GM18508 (cell line): Measurements from ENCODE around the gene ABLIM3.
"Not testable (repeated sequence)": the region's sequence is repeated elsewhere in the genome, so short reads cannot be mapped to it uniquely, and the experiment has no call there.

Experiments
- ATAC-seq: cut with Tn5 transposase; IDR thresholded peaks from one replicate; pipeline ENCODE4 v1.9.1; 2021; ENCODE audit warnings: moderate number of reproducible peaks; ENCODE audit not compliant: insufficient read depth, unreplicated experiment

Gene ABLIM3

GRCh38 chr5:149242339-149242738, 101.0 kb downstream of the ABLIM3 start:
- no peak for ATAC-seq

GRCh38 chr5:149246906-149247305, 105.6 kb downstream of the ABLIM3 start:
- ATAC-seq, result no peak

- ATAC-seq, result no peak
Observed at GRCh38 chr5:149247726-149248125, 106.4 kb downstream of the ABLIM3 start.

GRCh38 chr5:149251546-149251945, 110.3 kb downstream of the ABLIM3 start:
- no peak for ATAC-seq

- no peak for ATAC-seq
Observed at GRCh38 chr5:149254506-149254905, 113.2 kb downstream of the ABLIM3 start.

GRCh38 chr5:149256451-149256850, 115.2 kb downstream of the ABLIM3 start:
- ATAC-seq, result no peak

- ATAC-seq, result no peak
Observed at GRCh38 chr5:149257131-149257530, 115.8 kb downstream of the ABLIM3 start.

- no peak for ATAC-seq
Observed at GRCh38 chr5:149257889-149258705, 116.8 kb downstream of the ABLIM3 start.

GRCh38 chr5:149260761-149261160, 119.5 kb downstream of the ABLIM3 start:
- ATAC-seq, result no peak

GRCh38 chr5:149261246-149261645, 120.0 kb downstream of the ABLIM3 start:
- no peak for ATAC-seq

GRCh38 chr5:149262315-149262714, 121.0 kb downstream of the ABLIM3 start:
- no peak for ATAC-seq

GRCh38 chr5:149264439-149265067, 123.3 kb downstream of the ABLIM3 start:
- peak; percentile 63 for ATAC-seq

GRCh38 chr5:149265068-149265465, 123.8 kb downstream of the ABLIM3 start:
- no peak for ATAC-seq

- no peak for ATAC-seq
Observed at GRCh38 chr5:149265597-149265996, 124.3 kb downstream of the ABLIM3 start.

- ATAC-seq, result no peak
Observed at GRCh38 chr5:149267241-149267973, 126.1 kb downstream of the ABLIM3 start.

- no peak for ATAC-seq
Observed at GRCh38 chr5:149268928-149269557, 127.8 kb downstream of the ABLIM3 start.

GRCh38 chr5:149271195-149271715, 130.0 kb downstream of the ABLIM3 start:
- no peak for ATAC-seq

- ATAC-seq, result no peak
Observed at GRCh38 chr5:149271716-149272563, 130.6 kb downstream of the ABLIM3 start, which contains the start of gene AFAP1L1. Gene AFAP1L1, plus strand, starts transcription at chr5:149271859. Its CDS starts 110 bp downstream, at chr5:149271969.

- ATAC-seq, result not testable (repeated sequence)
Observed at GRCh38 chr5:149272781-149273180, 131.5 kb downstream of the ABLIM3 start.
